ENCODE data around the gene FKBP10.

DNA sequence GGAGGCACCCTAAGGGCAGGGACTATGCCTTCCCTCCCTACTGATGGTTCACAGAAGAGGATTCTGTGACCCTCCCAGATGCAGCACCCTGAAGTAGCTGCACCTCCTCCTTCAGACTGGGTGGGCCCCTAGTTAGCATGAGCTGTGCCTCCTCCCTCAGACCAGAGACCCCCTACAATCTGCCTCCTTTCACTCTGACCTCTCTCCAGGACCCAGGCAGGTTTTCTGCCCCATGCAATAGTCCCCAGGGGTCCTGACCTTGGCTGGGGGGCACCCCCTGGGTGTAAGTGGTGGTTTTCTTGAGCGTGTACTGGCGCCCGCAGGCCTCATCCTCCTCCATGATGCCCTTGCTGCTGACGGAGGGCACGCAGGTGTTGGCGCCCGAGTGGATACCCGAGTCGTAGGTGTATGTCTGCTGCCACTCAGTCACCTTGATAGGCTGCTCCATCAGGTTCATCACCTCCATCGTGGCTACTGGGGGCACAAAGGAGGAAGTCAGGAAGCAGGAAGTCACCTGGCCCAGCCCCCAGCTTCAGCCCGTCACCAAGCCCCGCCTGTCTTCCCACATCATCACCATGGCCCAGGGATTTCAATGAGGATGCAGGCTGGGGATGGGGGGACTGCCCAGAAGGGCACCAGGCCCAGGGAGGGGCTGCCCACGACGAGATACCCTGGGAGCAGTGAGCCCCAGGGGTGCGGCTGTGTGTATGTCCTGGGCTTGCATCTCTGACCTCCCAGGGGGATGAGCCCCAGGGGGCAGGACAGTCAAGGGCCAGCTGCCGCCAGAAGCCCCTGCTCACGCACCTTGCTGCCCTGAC is 41.2 kb upstream of the FKBP10 start:
- TF ChIP-seq, protein P1, sequence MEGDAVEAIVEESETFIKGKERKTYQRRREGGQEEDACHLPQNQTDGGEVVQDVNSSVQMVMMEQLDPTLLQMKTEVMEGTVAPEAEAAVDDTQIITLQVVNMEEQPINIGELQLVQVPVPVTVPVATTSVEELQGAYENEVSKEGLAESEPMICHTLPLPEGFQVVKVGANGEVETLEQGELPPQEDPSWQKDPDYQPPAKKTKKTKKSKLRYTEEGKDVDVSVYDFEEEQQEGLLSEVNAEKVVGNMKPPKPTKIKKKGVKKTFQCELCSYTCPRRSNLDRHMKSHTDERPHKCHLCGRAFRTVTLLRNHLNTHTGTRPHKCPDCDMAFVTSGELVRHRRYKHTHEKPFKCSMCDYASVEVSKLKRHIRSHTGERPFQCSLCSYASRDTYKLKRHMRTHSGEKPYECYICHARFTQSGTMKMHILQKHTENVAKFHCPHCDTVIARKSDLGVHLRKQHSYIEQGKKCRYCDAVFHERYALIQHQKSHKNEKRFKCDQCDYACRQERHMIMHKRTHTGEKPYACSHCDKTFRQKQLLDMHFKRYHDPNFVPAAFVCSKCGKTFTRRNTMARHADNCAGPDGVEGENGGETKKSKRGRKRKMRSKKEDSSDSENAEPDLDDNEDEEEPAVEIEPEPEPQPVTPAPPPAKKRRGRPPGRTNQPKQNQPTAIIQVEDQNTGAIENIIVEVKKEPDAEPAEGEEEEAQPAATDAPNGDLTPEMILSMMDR (IDR thresholded peaks at IDR 0.05), result no peak
- no peak for TF ChIP-seq POLR2AphosphoS5 (IDR thresholded peaks at IDR 0.05)

All from breast epithelium (tissue), 3 donors.